Neural progenitor cell (in vitro differentiated cells): ENCODE results near the gene PTPN22. TPM values are rescaled to one million over a fixed set of nuclear protein-coding genes. Genes with fewer than 3 reads are reported as not detected.

Experiments used
- DNase-seq: peaks from one replicate; pipeline ENCODE4 v3.0.0-alpha.2; 2016; ENCODE audit warnings: low spot score
- H2AFZ ChIP-seq: fragments of 200-600 bp; sonication (generic); replicated peaks from 2 replicates; pipeline ENCODE4 v1.6.1; 2016; ENCODE audit warnings: antibody characterized with exemption
- H3F3A ChIP-seq: fragments of 200-600 bp; sonication (generic); 2 replicates; pipeline ENCODE4 v1.6.1; 2016; ENCODE audit warnings: antibody characterized with exemption, low read depth
- H3K27ac ChIP-seq: fragments of 200-600 bp; sonication (generic); 2 replicates; pipeline ENCODE4 v1.5.1; 2016; ENCODE audit warnings: mild to moderate bottlenecking
- H3K27me3 ChIP-seq: fragments of 200-600 bp; sonication (generic); 2 replicates; pipeline ENCODE4 v1.6.1; 2016; ENCODE audit warnings: mild to moderate bottlenecking, moderate library complexity
- H3K36me3 ChIP-seq: fragments of 200-600 bp; sonication (generic); 2 replicates; pipeline ENCODE4 v1.5.1; 2016
- H3K4me1 ChIP-seq: fragments of 200-600 bp; sonication (generic); 2 replicates; pipeline ENCODE4 v1.6.1; 2016; ENCODE audit warnings: mixed run types
- H3K4me2 ChIP-seq: fragments of 200-600 bp; sonication (generic); 2 replicates; pipeline ENCODE4 v1.6.1; 2016
- H3K4me3 ChIP-seq: fragments of 200-600 bp; sonication (generic); 2 replicates; pipeline ENCODE4 v1.5.1; 2016
- H3K79me2 ChIP-seq: fragments of 200-600 bp; sonication (generic); 2 replicates; pipeline ENCODE4 v1.6.1; 2016; ENCODE audit warnings: low read depth
- H3K9ac ChIP-seq: fragments of 200-600 bp; sonication (generic); 2 replicates; pipeline ENCODE4 v1.6.1; 2016
- H3K9me3 ChIP-seq: fragments of 200-600 bp; sonication (generic); 2 replicates; pipeline ENCODE4 v1.5.1; 2016; ENCODE audit warnings: low read depth
- H4K20me1 ChIP-seq: fragments of 200-600 bp; sonication (generic); 2 replicates; pipeline ENCODE4 v1.6.1; 2016; ENCODE audit warnings: low read depth
- H3K27ac Mint-ChIP-seq: 3 replicates; pipeline ENCODE4 v1.8.0; 2021; ENCODE audit warnings: mixed read lengths
- H3K27me3 Mint-ChIP-seq: 2 replicates; pipeline ENCODE4 v1.8.0; 2022; ENCODE audit warnings: low read depth, mild to moderate bottlenecking, inconsistent platforms, moderate library complexity, mixed read lengths; ENCODE audit not compliant: insufficient read depth
- H3K36me3 Mint-ChIP-seq: 3 replicates; pipeline ENCODE4 v1.8.0; 2021; ENCODE audit warnings: mixed read lengths
- H3K4me1 Mint-ChIP-seq: 3 replicates; pipeline ENCODE4 v1.8.0; 2021; ENCODE audit warnings: mixed read lengths
- H3K4me3 Mint-ChIP-seq: 3 replicates; pipeline ENCODE4 v1.8.0; 2021; ENCODE audit warnings: mild to moderate bottlenecking, moderate library complexity, mixed read lengths
- H3K9me3 Mint-ChIP-seq: 3 replicates; pipeline ENCODE4 v1.8.0; 2020; ENCODE audit warnings: mixed read lengths
- EZH2 ChIP-seq: fragments of 200-600 bp; sonication (generic); IDR thresholded peaks from 2 replicates; pipeline ENCODE4 v1.6.1; 2017; ENCODE audit warnings: antibody characterized with exemption, mild to moderate bottlenecking, moderate library complexity
- EZH2phosphoT487 ChIP-seq: fragments of 200-600 bp; sonication (generic); IDR thresholded peaks from 2 replicates; pipeline ENCODE4 v1.6.1; 2017; ENCODE audit warnings: antibody characterized with exemption
- total RNA-seq: library from RNA; depleted of rRNA; stranded (reverse); fragments of >200 nt; gene quantifications from 2 replicates; pipeline ENCODE4 v1.2.3, GENCODE V29; 2015; ENCODE audit warnings: low replicate concordance
- TF ChIP-seq, protein P1 (sequence below): fragments of 200-600 bp; sonication (generic); IDR thresholded peaks from 2 replicates; pipeline ENCODE4 v1.5.1; 2017; ENCODE audit warnings: antibody characterized with exemption, mild to moderate bottlenecking

PTPN22 gene
- total RNA-seq, 1 donor from 2014 or later: not detected

DNA sequence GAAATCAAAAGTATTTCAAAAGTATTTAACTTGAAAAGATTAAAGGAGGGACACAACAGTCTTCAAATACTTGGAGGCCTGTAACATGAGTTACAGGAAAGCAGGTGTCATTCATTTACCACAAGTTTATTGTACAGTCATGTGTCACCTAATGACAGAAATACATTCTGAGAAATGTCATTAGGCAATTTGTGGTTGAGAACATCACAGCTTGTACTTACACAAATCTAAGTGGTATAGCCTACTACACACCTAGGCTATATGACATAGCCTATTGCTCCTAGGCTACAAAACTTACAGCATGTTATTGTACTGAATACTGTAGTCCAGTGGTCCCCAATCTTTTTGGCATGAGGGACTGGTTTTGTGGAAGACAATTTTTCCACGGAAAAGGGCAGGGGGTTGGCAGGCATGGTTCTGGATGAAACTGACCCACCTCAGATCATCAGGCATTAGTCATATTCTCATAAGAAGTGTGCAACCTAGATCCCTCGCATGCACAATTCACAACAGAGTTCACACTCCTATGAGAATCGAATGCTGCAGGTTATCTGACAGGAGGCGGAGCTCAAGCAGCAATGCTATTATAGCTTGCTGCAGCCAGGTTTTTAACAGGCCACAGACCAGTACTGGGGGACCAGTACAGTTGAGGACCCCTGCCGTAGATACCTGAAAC is 87.3 kb downstream of the PTPN22 start:
- no peaks in the 10 kb centered on the region for H3K27me3 Mint-ChIP-seq
- no peak overlapping the region for H3K4me2 ChIP-seq
- H3K79me2 ChIP-seq: peaks cover 99% of the 10 kb centered on the region

DNA sequence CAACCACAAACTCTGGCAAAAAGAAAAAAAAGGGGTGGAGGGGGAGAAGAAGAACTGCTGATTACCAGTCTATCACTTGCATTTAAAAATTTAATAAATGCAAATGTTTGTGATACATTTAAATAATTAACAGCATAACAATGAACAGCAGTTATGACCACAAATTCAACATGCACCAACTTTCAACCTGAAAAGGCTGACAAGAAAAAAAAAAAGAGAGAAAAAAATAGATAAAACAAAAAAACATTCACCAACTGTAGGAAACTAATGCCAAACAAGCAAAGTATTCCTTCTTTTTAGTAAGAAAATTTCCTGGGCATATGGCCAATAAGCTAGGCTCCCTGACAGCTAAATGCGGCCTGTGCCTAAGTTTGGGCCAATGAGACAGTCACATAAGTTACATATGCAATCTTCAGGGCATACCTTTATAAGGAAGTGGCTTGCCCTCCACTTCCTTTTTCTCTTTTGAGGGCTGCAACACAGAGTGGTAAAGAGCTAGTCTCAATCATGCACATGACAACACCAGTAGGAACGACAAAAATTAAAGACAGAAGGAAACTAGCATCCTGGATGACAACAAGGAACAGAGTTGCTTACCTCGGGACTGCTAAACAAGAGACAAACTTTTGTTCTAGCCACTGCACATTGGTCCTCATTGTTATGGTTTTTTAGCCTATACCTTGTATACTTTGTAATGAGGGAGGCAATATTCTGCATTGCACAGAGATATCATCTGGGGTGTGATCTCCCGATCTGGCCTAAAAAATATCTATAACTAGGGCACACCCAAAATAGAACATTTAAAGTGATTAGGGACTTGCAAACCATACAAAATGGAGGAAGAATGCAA is 88.0 kb downstream of the PTPN22 start:
- H3K9ac ChIP-seq: no peak overlapping the region
- no peak overlapping the region for H2AFZ ChIP-seq
- Mint-ChIP-seq H3K27ac (no peak overlapping the region), H3K27me3 (no peaks in the 10 kb centered on the region), H3K36me3 (peaks cover 27% of the 10 kb centered on the region), H3K9me3 (no peaks in the 10 kb centered on the region), H3K4me1 (peaks cover 7% of the 10 kb centered on the region), H3K4me3 (no peak overlapping the region)
- H3F3A ChIP-seq: no peaks in the 10 kb centered on the region
- TF ChIP-seq EZH2phosphoT487 (no peak), EZH2 (no peak)
- TF ChIP-seq, protein P1, sequence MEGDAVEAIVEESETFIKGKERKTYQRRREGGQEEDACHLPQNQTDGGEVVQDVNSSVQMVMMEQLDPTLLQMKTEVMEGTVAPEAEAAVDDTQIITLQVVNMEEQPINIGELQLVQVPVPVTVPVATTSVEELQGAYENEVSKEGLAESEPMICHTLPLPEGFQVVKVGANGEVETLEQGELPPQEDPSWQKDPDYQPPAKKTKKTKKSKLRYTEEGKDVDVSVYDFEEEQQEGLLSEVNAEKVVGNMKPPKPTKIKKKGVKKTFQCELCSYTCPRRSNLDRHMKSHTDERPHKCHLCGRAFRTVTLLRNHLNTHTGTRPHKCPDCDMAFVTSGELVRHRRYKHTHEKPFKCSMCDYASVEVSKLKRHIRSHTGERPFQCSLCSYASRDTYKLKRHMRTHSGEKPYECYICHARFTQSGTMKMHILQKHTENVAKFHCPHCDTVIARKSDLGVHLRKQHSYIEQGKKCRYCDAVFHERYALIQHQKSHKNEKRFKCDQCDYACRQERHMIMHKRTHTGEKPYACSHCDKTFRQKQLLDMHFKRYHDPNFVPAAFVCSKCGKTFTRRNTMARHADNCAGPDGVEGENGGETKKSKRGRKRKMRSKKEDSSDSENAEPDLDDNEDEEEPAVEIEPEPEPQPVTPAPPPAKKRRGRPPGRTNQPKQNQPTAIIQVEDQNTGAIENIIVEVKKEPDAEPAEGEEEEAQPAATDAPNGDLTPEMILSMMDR: no peak
- no peak overlapping the region for H3K27ac ChIP-seq
- H3K4me1 ChIP-seq: peaks cover 14% of the 10 kb centered on the region
- no peaks in the 10 kb centered on the region for H3K27me3 ChIP-seq
- H3K4me2 ChIP-seq: no peak overlapping the region
- H3K79me2 ChIP-seq: peaks cover 99% of the 10 kb centered on the region
- no peaks in the 10 kb centered on the region for H3K9me3 ChIP-seq
- DNase-seq: no peak
- H3K4me3 ChIP-seq: no peak overlapping the region
- no peaks in the 10 kb centered on the region for H3K36me3 ChIP-seq
- H4K20me1 ChIP-seq: peaks cover 41% of the 10 kb centered on the region

More for the DNA sequence above, 87.3 kb downstream of the PTPN22 start:
- H3K4me3 Mint-ChIP-seq: no peak overlapping the region
- no peak for DNase-seq
- Histone ChIP-seq H2AFZ (no peak overlapping the region), H3K36me3 (no peaks in the 10 kb centered on the region), H3K9me3 (no peaks in the 10 kb centered on the region), H4K20me1 (peaks cover 47% of the 10 kb centered on the region), H3K4me3 (no peak overlapping the region), H3K27ac (no peak overlapping the region), H3F3A (no peaks in the 10 kb centered on the region), H3K9ac (no peak overlapping the region), H3K27me3 (no peaks in the 10 kb centered on the region), H3K4me1 (peaks cover 14% of the 10 kb centered on the region)
- H3K27ac Mint-ChIP-seq: no peak overlapping the region
- H3K9me3 Mint-ChIP-seq: no peaks in the 10 kb centered on the region
- H3K4me1 Mint-ChIP-seq: peaks cover 7% of the 10 kb centered on the region
- TF ChIP-seq EZH2 (no peak), EZH2phosphoT487 (no peak)
- TF ChIP-seq, protein P1: no peak
- peaks cover 28% of the 10 kb centered on the region for H3K36me3 Mint-ChIP-seq

DNA sequence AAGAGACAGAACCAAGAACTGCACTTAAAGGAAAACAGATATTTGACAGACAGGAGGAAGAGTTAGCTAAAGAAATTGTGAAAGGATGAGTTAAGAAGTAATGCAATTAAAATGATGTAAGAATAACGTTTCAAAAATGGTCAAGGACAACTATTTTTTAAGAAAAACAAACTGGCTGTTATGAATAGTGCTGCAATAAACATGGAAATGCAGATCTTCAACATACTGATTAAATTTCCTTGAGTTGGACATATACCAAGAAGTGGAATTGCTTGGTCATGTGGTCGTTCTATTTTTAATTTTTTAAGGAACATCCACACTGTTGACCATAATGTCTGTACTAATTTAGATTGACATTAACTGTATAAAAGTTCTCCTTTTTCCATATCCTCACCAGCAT is 89.1 kb downstream of the PTPN22 start:
- Histone ChIP-seq H4K20me1 (peaks cover 41% of the 10 kb centered on the region), H3K27me3 (no peaks in the 10 kb centered on the region), H3K4me2 (no peak overlapping the region), H3K4me3 (no peak overlapping the region), H3K9me3 (no peaks in the 10 kb centered on the region), H3K9ac (no peak overlapping the region), H3K79me2 (peaks cover 99% of the 10 kb centered on the region), H2AFZ (no peak overlapping the region), H3F3A (no peaks in the 10 kb centered on the region), H3K36me3 (peaks cover 6% of the 10 kb centered on the region), H3K4me1 (peaks cover 14% of the 10 kb centered on the region), H3K27ac (no peak overlapping the region)
- Mint-ChIP-seq H3K27ac (no peak overlapping the region), H3K9me3 (no peaks in the 10 kb centered on the region), H3K27me3 (no peaks in the 10 kb centered on the region), H3K4me1 (peaks cover 7% of the 10 kb centered on the region), H3K36me3 (peaks cover 28% of the 10 kb centered on the region), H3K4me3 (no peak overlapping the region)
- DNase-seq: no peak
- TF ChIP-seq EZH2: no peak
- TF ChIP-seq, protein P1: no peak
- TF ChIP-seq EZH2phosphoT487: no peak
